ENCODE results near the gene SLIT3.

GRCh38 chr5:168613996-168614395 lies 686.9 kb downstream of the SLIT3 start:
- TF ChIP-seq CTCF (IDR thresholded peaks at IDR 0.05) (no peak), POLR2A (IDR thresholded peaks at IDR 0.05) (peak in 1 of 2 donors; percentile 16)

Data from Peyer's patch (tissue), 4 donors.